ENCODE results near the gene NETO1.

The NETO1 gene

GRCh38 chr18:72840109-72840508 lies 27.7 kb downstream of the NETO1 start:
- DNase-seq: no peak

GRCh38 chr18:72834731-72835130 lies 33.1 kb downstream of the NETO1 start:
- no peak for DNase-seq

GRCh38 chr18:72833471-72833870 lies 34.3 kb downstream of the NETO1 start:
- no peak for DNase-seq

GRCh38 chr18:72830109-72830508 lies 37.7 kb downstream of the NETO1 start:
- DNase-seq: peak; percentile 53

- no peak for DNase-seq
Measured at GRCh38 chr18:72828601-72829000, 39.2 kb downstream of the NETO1 start.

GRCh38 chr18:72826736-72827135 lies 41.1 kb downstream of the NETO1 start:
- no peak for DNase-seq

GRCh38 chr18:72823345-72823744 lies 44.4 kb downstream of the NETO1 start:
- DNase-seq: no peak

GRCh38 chr18:72822202-72822601 lies 45.6 kb downstream of the NETO1 start:
- no peak for DNase-seq

- no peak for DNase-seq
Measured at GRCh38 chr18:72820571-72820970, 47.2 kb downstream of the NETO1 start.

GRCh38 chr18:72819050-72819449 lies 48.7 kb downstream of the NETO1 start:
- DNase-seq: no peak

- no peak for DNase-seq
Measured at GRCh38 chr18:72811047-72811446, 56.7 kb downstream of the NETO1 start.

- DNase-seq: no peak
Measured at GRCh38 chr18:72808680-72809079, 59.1 kb downstream of the NETO1 start.

- DNase-seq: no peak
Measured at GRCh38 chr18:72799106-72799505, 68.7 kb downstream of the NETO1 start.

- no peak for DNase-seq
Measured at GRCh38 chr18:72783530-72783929, 84.3 kb downstream of the NETO1 start.

- DNase-seq: no peak
Measured at GRCh38 chr18:72774914-72775313, 92.9 kb downstream of the NETO1 start.

- DNase-seq: no peak
Measured at GRCh38 chr18:72772916-72773315, 94.9 kb downstream of the NETO1 start.

- no peak for DNase-seq
Measured at GRCh38 chr18:72768681-72769229, 99.0 kb downstream of the NETO1 start.

- DNase-seq: peak; percentile 81
Measured at GRCh38 chr18:72762515-72763122, 105.2 kb downstream of the NETO1 start.

GRCh38 chr18:72752220-72752619 lies 115.6 kb downstream of the NETO1 start:
- DNase-seq: no peak

- DNase-seq: no peak
Measured at GRCh38 chr18:72742002-72742401, 125.8 kb downstream of the NETO1 start.

- no peak for DNase-seq
Measured at GRCh38 chr18:72738136-72738535, 129.7 kb downstream of the NETO1 start.

GRCh38 chr18:72727776-72728175 lies 140.0 kb downstream of the NETO1 start:
- DNase-seq: no peak

GRCh38 chr18:72727038-72727655 lies 140.6 kb downstream of the NETO1 start:
- no peak for DNase-seq

- no peak for DNase-seq
Measured at GRCh38 chr18:72726201-72726600, 141.6 kb downstream of the NETO1 start.

GRCh38 chr18:72721330-72721729 lies 146.5 kb downstream of the NETO1 start:
- no peak for DNase-seq
